ENCODE measurements around the gene KIF5C. TPM values are rescaled to one million over a fixed set of nuclear protein-coding genes. Genes with fewer than 3 reads are reported as not detected.
A peak's percentile ranks its signal among the peaks of the same experiment; 100 is the strongest.

The KIF5C gene
- total and polyA plus RNA-seq, 2 donors (not counting 1 experiment from before 2014, with no cell fraction given) = 0.09 to 0.17 TPM

DNA sequence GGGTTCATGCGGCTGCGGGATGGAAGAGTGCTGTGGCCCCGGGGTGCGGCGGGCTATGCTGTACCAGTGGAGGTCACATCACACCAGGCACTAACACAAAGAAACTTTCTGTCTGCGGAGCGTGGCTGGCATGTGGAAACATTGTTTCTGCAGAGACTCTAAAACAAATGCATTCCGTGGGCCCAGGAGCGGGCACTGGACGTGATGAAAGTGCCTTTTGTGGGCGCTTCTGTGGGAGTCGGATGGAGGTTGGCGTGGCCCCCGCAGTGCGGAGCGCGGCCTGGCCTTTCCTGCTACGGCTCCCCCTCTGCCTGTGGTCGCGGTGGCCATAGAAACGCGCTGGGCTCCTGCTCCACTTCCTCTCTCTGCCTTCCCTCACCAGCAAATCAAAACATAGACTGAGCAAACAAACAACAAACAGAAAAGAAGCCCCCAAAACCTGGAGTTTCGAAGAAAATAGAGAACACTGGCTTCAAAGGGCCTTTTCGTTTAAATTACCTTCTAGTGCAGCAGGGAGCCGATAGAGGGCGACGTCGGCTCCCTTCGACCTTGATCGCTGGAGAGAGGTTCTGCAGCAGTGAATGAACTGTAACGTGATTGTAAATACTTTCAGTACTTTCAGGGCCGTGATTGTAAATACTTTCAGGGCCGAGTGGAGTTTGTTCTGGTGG lies 51.4 kb downstream of the KIF5C start:
- no peak overlapping the region for H3K27ac ChIP-seq (ENCODE audit: insufficient read depth, low read length)
- peak; percentile 4 to 41 for DNase-seq (ENCODE audit: low read depth in 2 of 2)
- H4K20me1 ChIP-seq (ENCODE audit: control insufficient read depth, extremely low read depth, insufficient read depth, low read length) = no peaks in the 10 kb centered on the region
- no peaks in the 10 kb centered on the region for H3K36me3 ChIP-seq (ENCODE audit: control insufficient read depth, insufficient read depth, low read length)
- H2AFZ ChIP-seq (ENCODE audit: low read length) = no peak overlapping the region
- no peaks in the 10 kb centered on the region for H3K79me2 ChIP-seq (ENCODE audit: control insufficient read depth, insufficient read depth, low read length)
- H3K4me3 ChIP-seq (replicated peaks in 1 of 4; ENCODE audit: control extremely low read depth in 1 of 4, insufficient read depth in 1 of 4, low read depth in 3 of 4, low read length in 4 of 4) = no peak overlapping the region
- no peaks in the 10 kb centered on the region for H3K27me3 ChIP-seq (ENCODE audit: control insufficient read depth, insufficient read depth, low read length)
- no peaks in the 10 kb centered on the region for H3K4me1 ChIP-seq (ENCODE audit: control insufficient read depth, extremely low read depth, insufficient read depth, low read length)
- TF ChIP-seq, protein P1, sequence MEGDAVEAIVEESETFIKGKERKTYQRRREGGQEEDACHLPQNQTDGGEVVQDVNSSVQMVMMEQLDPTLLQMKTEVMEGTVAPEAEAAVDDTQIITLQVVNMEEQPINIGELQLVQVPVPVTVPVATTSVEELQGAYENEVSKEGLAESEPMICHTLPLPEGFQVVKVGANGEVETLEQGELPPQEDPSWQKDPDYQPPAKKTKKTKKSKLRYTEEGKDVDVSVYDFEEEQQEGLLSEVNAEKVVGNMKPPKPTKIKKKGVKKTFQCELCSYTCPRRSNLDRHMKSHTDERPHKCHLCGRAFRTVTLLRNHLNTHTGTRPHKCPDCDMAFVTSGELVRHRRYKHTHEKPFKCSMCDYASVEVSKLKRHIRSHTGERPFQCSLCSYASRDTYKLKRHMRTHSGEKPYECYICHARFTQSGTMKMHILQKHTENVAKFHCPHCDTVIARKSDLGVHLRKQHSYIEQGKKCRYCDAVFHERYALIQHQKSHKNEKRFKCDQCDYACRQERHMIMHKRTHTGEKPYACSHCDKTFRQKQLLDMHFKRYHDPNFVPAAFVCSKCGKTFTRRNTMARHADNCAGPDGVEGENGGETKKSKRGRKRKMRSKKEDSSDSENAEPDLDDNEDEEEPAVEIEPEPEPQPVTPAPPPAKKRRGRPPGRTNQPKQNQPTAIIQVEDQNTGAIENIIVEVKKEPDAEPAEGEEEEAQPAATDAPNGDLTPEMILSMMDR (conservative IDR thresholded peaks at IDR 0.05 in 1 of 2, IDR thresholded peaks at IDR 0.05 in 1 of 2; ENCODE audit: low read depth in 1 of 2, low read length in 2 of 2) = peak; percentile 57 to 72
- TF ChIP-seq EZH2 (IDR thresholded peaks at IDR 0.05; ENCODE audit: low read length, missing control alignments) = no peak
- no peaks in the 10 kb centered on the region for H3K9me3 ChIP-seq (ENCODE audit: control insufficient read depth, insufficient read depth, low read depth, low read length)
- no peak overlapping the region for H3K4me2 ChIP-seq (ENCODE audit: extremely low read depth, insufficient read depth, low read length)
- H3K9ac ChIP-seq (ENCODE audit: insufficient read depth, low read length) = no peak overlapping the region

DNA sequence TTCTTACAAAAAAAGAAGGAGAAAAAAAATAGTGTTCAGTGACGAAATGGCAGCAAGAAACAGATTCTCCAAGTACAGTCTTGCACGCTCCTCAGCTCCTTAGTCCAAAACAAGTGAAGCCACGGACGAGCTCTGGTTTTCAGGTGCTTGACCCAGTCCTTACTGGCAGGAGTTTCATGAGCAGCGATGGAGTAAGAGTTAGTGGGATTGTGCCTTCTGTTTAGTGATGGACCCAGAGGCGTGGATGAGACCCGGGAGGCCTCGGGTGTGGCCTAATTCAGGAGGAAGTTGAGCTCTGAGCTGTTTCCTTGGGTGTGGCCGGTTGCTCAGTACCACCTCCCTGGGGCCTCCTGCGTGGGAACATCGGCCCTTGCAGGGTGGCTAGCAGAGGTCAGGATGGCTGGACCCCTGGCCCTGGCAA lies 52.0 kb downstream of the KIF5C start:
- no peaks in the 10 kb centered on the region for H3K79me2 ChIP-seq (ENCODE audit: control insufficient read depth, insufficient read depth, low read length)

DNA sequence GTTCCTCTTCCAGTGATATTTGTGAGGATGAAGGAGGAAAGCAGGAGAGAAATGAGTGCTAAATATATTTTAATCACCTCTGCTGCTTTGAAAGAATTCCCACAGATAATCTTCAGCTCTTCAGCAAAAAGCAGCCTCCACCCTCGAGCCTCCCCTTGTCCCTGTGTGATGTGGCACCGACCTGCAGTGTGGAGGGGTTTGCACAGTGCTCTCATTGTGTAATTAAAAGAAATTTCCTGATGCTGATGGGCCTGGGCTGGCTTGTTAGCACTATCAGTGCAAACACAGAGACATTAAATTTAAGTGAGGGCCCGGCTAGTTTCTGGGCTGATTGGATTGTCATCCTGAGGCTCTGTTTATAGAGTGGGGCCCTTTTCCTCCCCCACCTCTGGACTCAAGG lies 53.4 kb downstream of the KIF5C start:
- no peak overlapping the region for H3K4me2 ChIP-seq (ENCODE audit: extremely low read depth, insufficient read depth, low read length)
- H2AFZ ChIP-seq (ENCODE audit: low read length) = no peak overlapping the region
- TF ChIP-seq, protein P1 (conservative IDR thresholded peaks at IDR 0.05 in 1 of 2, IDR thresholded peaks at IDR 0.05 in 1 of 2; ENCODE audit: low read depth in 1 of 2, low read length in 2 of 2) = no peak
- TF ChIP-seq EZH2 (IDR thresholded peaks at IDR 0.05; ENCODE audit: low read length, missing control alignments) = no peak
- no peaks in the 10 kb centered on the region for H3K79me2 ChIP-seq (ENCODE audit: control insufficient read depth, insufficient read depth, low read length)
- no peak for DNase-seq (ENCODE audit: low read depth in 2 of 2)
- no peaks in the 10 kb centered on the region for H3K36me3 ChIP-seq (ENCODE audit: control insufficient read depth, insufficient read depth, low read length)
- no peak overlapping the region for H3K9ac ChIP-seq (ENCODE audit: insufficient read depth, low read length)
- no peaks in the 10 kb centered on the region for H3K27me3 ChIP-seq (ENCODE audit: control insufficient read depth, insufficient read depth, low read length)
- H3K9me3 ChIP-seq (ENCODE audit: control insufficient read depth, insufficient read depth, low read depth, low read length) = no peaks in the 10 kb centered on the region
- no peaks in the 10 kb centered on the region for H4K20me1 ChIP-seq (ENCODE audit: control insufficient read depth, extremely low read depth, insufficient read depth, low read length)
- no peak overlapping the region for H3K27ac ChIP-seq (ENCODE audit: insufficient read depth, low read length)
- no peaks in the 10 kb centered on the region for H3K4me1 ChIP-seq (ENCODE audit: control insufficient read depth, extremely low read depth, insufficient read depth, low read length)
- no peak overlapping the region for H3K4me3 ChIP-seq (replicated peaks in 1 of 4; ENCODE audit: control extremely low read depth in 1 of 4, insufficient read depth in 1 of 4, low read depth in 3 of 4, low read length in 4 of 4)

More for the DNA sequence above, 52.0 kb downstream of the KIF5C start:
- TF ChIP-seq, protein P1 (conservative IDR thresholded peaks at IDR 0.05 in 1 of 2, IDR thresholded peaks at IDR 0.05 in 1 of 2; ENCODE audit: low read depth in 1 of 2, low read length in 2 of 2) = no peak
- no peak for TF ChIP-seq EZH2 (IDR thresholded peaks at IDR 0.05; ENCODE audit: low read length, missing control alignments)
- no peaks in the 10 kb centered on the region for H3K27me3 ChIP-seq (ENCODE audit: control insufficient read depth, insufficient read depth, low read length)
- H3K9me3 ChIP-seq (ENCODE audit: control insufficient read depth, insufficient read depth, low read depth, low read length) = no peaks in the 10 kb centered on the region
- H3K36me3 ChIP-seq (ENCODE audit: control insufficient read depth, insufficient read depth, low read length) = no peaks in the 10 kb centered on the region
- H3K9ac ChIP-seq (ENCODE audit: insufficient read depth, low read length) = no peak overlapping the region
- no peak overlapping the region for H2AFZ ChIP-seq (ENCODE audit: low read length)
- H3K4me1 ChIP-seq (ENCODE audit: control insufficient read depth, extremely low read depth, insufficient read depth, low read length) = no peaks in the 10 kb centered on the region
- H3K4me3 ChIP-seq (replicated peaks in 1 of 4; ENCODE audit: control extremely low read depth in 1 of 4, insufficient read depth in 1 of 4, low read depth in 3 of 4, low read length in 4 of 4) = no peak overlapping the region
- no peak for DNase-seq (ENCODE audit: low read depth in 2 of 2)
- H3K27ac ChIP-seq (ENCODE audit: insufficient read depth, low read length) = no peak overlapping the region
- H3K4me2 ChIP-seq (ENCODE audit: extremely low read depth, insufficient read depth, low read length) = no peak overlapping the region
- H4K20me1 ChIP-seq (ENCODE audit: control insufficient read depth, extremely low read depth, insufficient read depth, low read length) = no peaks in the 10 kb centered on the region

All from fibroblast of lung (primary cell).